Upper lobe of left lung (tissue), 4 donors: ENCODE results near the gene CIT.

Source experiments
- CTCF ChIP-seq, 6 experiments: fragments of 450-650 bp in 4 of 6; fragments of 200-600 bp in 2 of 6; sonication (generic) in 2 of 6; IDR thresholded peaks; one replicate each; pipeline ENCODE4 v1.5.1; 2016 to 2019; ENCODE audit warnings: antibody characterized with exemption in 6 of 6
- EP300 ChIP-seq, 4 donors: sonication (generic); formaldehyde crosslinking; IDR thresholded peaks; one replicate each; pipeline ENCODE4 v1.5.1; 2017; ENCODE audit warnings: antibody characterized with exemption in 4 of 4, control low read depth in 2 of 4
- POLR2A ChIP-seq, 4 donors: fragments of 450-650 bp; IDR thresholded peaks; one replicate each; pipeline ENCODE4 v1.5.1; 2016 to 2017; ENCODE audit warnings: antibody characterized with exemption in 4 of 4, mild to moderate bottlenecking in 2 of 4

- TF ChIP-seq CTCF (IDR thresholded peaks at IDR 0.05) (no peak), EP300 (IDR thresholded peaks at IDR 0.05) (no peak), POLR2A (IDR thresholded peaks at IDR 0.05) (no peak)
Observed at GRCh38 chr12:119652665-119653064, 224.5 kb downstream of the CIT start.
